Measurements from ENCODE around the gene OR10T2. TPM values are rescaled to one million over a fixed set of nuclear protein-coding genes. Genes with fewer than 3 reads are reported as not detected.

Gene OR10T2
- total RNA-seq, 6 experiments from 2014 or later, result not detected

GRCh38 chr1:158425027-158425426, 25.8 kb upstream of the OR10T2 start:
- no peak for DNase-seq
- H3K9me3 ChIP-seq, result no peaks in the 10 kb centered on the region
- TF ChIP-seq CTCF (IDR thresholded peaks at IDR 0.05) (no peak), POLR2A (IDR thresholded peaks at IDR 0.05) (no peak)
- H3K4me3 ChIP-seq, result no peak overlapping the region
- intact Hi-C loops (cut with DNase I), result no loop called here
- no peak for ATAC-seq
- H3K27ac ChIP-seq, result no peak overlapping the region
- no peaks in the 10 kb centered on the region for H3K27me3 ChIP-seq
- no peaks in the 10 kb centered on the region for H3K4me1 ChIP-seq
- H3K36me3 ChIP-seq, result no peaks in the 10 kb centered on the region

- H3K4me1 ChIP-seq, result no peaks in the 10 kb centered on the region
- intact Hi-C loops (cut with DNase I), result no loop called here
- H3K4me3 ChIP-seq, result no peak overlapping the region
- no peaks in the 10 kb centered on the region for H3K27me3 ChIP-seq
- no peak for TF ChIP-seq CTCF (IDR thresholded peaks at IDR 0.05)
- TF ChIP-seq POLR2A (IDR thresholded peaks at IDR 0.05), result no peak
- H3K9me3 ChIP-seq, result no peaks in the 10 kb centered on the region
- H3K36me3 ChIP-seq, result no peaks in the 10 kb centered on the region
- no peak for DNase-seq
- ATAC-seq, result no peak
- no peak overlapping the region for H3K27ac ChIP-seq
Measured at GRCh38 chr1:158422212-158422611, 22.9 kb upstream of the OR10T2 start.

GRCh38 chr1:158417586-158417985, 18.3 kb upstream of the OR10T2 start:
- no peak overlapping the region for H3K27ac ChIP-seq
- intact Hi-C loops (cut with DNase I), result no loop called here
- no peaks in the 10 kb centered on the region for H3K4me1 ChIP-seq
- H3K4me3 ChIP-seq, result no peak overlapping the region
- DNase-seq (no peak), ATAC-seq (no peak)
- no peak for TF ChIP-seq CTCF (IDR thresholded peaks at IDR 0.05)
- no peak for TF ChIP-seq POLR2A (IDR thresholded peaks at IDR 0.05)
- H3K9me3 ChIP-seq, result no peaks in the 10 kb centered on the region
- H3K36me3 ChIP-seq, result no peaks in the 10 kb centered on the region
- H3K27me3 ChIP-seq, result no peaks in the 10 kb centered on the region

- intact Hi-C loops (cut with DNase I), result no loop called here
- ATAC-seq (no peak), DNase-seq (no peak)
- Histone ChIP-seq H3K27me3 (no peaks in the 10 kb centered on the region), H3K4me3 (no peak overlapping the region), H3K27ac (no peak overlapping the region), H3K9me3 (no peaks in the 10 kb centered on the region), H3K36me3 (no peaks in the 10 kb centered on the region), H3K4me1 (no peaks in the 10 kb centered on the region)
- TF ChIP-seq POLR2A (IDR thresholded peaks at IDR 0.05), result no peak
- 59% methylated on average over 4 of the region's 4 CpGs for WGBS (ENCODE audit: insufficient coverage, low coverage, low lambda C conversion rate, missing lambda C conversion rate)
Measured at GRCh38 chr1:158414651-158415345, 15.5 kb upstream of the OR10T2 start.

- intact Hi-C loops (cut with DNase I), result no loop called here
- TF ChIP-seq POLR2A (IDR thresholded peaks at IDR 0.05) (no peak), CTCF (IDR thresholded peaks at IDR 0.05) (no peak)
Measured at GRCh38 chr1:158407092-158407491, 7.8 kb upstream of the OR10T2 start.

More at GRCh38 chr1:158407092-158407491, 7.8 kb upstream of the OR10T2 start:
- 61% methylated on average over 5 of the region's 5 CpGs for WGBS (ENCODE audit: insufficient coverage, low coverage, low lambda C conversion rate, missing lambda C conversion rate)
- Histone ChIP-seq H3K27me3 (no peaks in the 10 kb centered on the region), H3K9me3 (no peaks in the 10 kb centered on the region), H3K4me1 (no peaks in the 10 kb centered on the region), H3K27ac (no peak overlapping the region), H3K4me3 (no peak overlapping the region), H3K36me3 (no peaks in the 10 kb centered on the region)
- no peak for ATAC-seq
- no peak for DNase-seq
